ENCODE measurements around the gene EEF1E1.
"Not testable (repeated sequence)": the region's sequence is repeated elsewhere in the genome, so short reads cannot be mapped to it uniquely, and the experiment has no call there.

- not testable (repeated sequence) for TF ChIP-seq EZH2 (IDR thresholded peaks at IDR 0.05; ENCODE audit: borderline replicate concordance, low read depth, low read length, severe bottlenecking); CTCF (IDR thresholded peaks at IDR 0.05; ENCODE audit: borderline replicate concordance, extremely low read depth, low read length, poor library complexity, severe bottlenecking)
Observed at GRCh38 chr6:8034107-8034506, 68.2 kb downstream of the EEF1E1 start.
